ENCODE data around the gene IQCF6. TPM values are rescaled to one million over a fixed set of nuclear protein-coding genes. Genes with fewer than 3 reads are reported as not detected.

The IQCF6 gene
- polyA plus RNA-seq, 3 donors, result not detected

DNA sequence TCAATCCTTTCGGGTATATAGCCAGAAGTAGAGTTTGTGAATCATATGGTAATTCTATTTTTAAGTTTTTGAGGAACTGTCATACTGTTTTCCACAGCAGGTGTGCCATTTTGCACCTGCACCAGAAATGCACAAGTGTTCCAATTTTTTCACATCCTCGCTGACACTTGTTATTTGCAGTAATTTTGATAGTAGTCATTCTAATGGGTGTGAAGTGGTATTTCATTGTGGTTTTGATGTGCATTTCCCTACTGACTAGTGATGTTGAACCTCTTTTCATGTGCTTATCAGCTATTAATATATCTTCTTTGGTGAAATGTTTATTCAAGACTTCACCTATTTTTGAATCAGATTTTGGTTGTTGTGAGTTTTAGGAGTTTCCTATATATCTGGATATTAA, 43.1 kb downstream of the IQCF6 start:
- DNase-seq, result no peak
- H3K4me3 ChIP-seq (replicated peaks in 1 of 3; ENCODE audit: low read depth in 2 of 3, low read length in 3 of 3), result no peak overlapping the region
- no peaks in the 10 kb centered on the region for H4K20me1 ChIP-seq (ENCODE audit: insufficient read depth, low read length)
- H3K36me3 ChIP-seq (replicated peaks in 1 of 2; ENCODE audit: control insufficient read depth in 1 of 2, insufficient read depth in 2 of 2, low read length in 2 of 2), result no peaks in the 10 kb centered on the region
- H2AFZ ChIP-seq (ENCODE audit: insufficient read depth, low read depth, low read length, poor library complexity, severe bottlenecking), result no peak overlapping the region
- no peak overlapping the region for H3K27ac ChIP-seq (ENCODE audit: low read depth in 1 of 2, low read length in 2 of 2)
- H3K27me3 ChIP-seq (ENCODE audit: control insufficient read depth in 2 of 2, insufficient read depth in 2 of 2, low read length in 2 of 2), result peaks cover 0 to 3% of the 10 kb centered on the region in 2 donors
- H3K9me3 Mint-ChIP-seq, result peaks cover 0 to 6% (median 0%) of the 10 kb centered on the region in 7 donors
- no peak overlapping the region for H3K4me2 ChIP-seq (replicated peaks; ENCODE audit: extremely low read depth, low read length, poor library complexity, severe bottlenecking)
- intact Hi-C loops (cut with micrococcal nuclease), result no loop called here
- H3K4me1 ChIP-seq (ENCODE audit: control insufficient read depth in 1 of 2, insufficient read depth in 2 of 2, low read length in 2 of 2), result peaks cover 23% of the 10 kb centered on the region in 2 donors
- H3K4me3 Mint-ChIP-seq, result no peak overlapping the region
- H3K4me1 Mint-ChIP-seq, result peaks cover 26% of the 10 kb centered on the region
- no peak overlapping the region for H3K27ac Mint-ChIP-seq
- TF ChIP-seq, protein P1, sequence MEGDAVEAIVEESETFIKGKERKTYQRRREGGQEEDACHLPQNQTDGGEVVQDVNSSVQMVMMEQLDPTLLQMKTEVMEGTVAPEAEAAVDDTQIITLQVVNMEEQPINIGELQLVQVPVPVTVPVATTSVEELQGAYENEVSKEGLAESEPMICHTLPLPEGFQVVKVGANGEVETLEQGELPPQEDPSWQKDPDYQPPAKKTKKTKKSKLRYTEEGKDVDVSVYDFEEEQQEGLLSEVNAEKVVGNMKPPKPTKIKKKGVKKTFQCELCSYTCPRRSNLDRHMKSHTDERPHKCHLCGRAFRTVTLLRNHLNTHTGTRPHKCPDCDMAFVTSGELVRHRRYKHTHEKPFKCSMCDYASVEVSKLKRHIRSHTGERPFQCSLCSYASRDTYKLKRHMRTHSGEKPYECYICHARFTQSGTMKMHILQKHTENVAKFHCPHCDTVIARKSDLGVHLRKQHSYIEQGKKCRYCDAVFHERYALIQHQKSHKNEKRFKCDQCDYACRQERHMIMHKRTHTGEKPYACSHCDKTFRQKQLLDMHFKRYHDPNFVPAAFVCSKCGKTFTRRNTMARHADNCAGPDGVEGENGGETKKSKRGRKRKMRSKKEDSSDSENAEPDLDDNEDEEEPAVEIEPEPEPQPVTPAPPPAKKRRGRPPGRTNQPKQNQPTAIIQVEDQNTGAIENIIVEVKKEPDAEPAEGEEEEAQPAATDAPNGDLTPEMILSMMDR (IDR thresholded peaks at IDR 0.05), result no peak
- H3K79me2 ChIP-seq (ENCODE audit: insufficient read depth, low read length), result no peaks in the 10 kb centered on the region
- H3K9ac ChIP-seq (ENCODE audit: insufficient read depth, low read length, poor library complexity, severe bottlenecking), result no peak overlapping the region
- no peaks in the 10 kb centered on the region for H3K9me3 ChIP-seq (replicated peaks in 1 of 2; ENCODE audit: control insufficient read depth in 1 of 2, insufficient read depth in 1 of 2, low read length in 2 of 2)
- WGBS (ENCODE audit: insufficient coverage), result no CpG with 5 or more reads among the region's 2 CpGs
- no peaks in the 10 kb centered on the region for H3K36me3 Mint-ChIP-seq
- H3K27me3 Mint-ChIP-seq (ENCODE audit: low read depth in 3 of 3), result peaks cover 0 to 4% (median 0%) of the 10 kb centered on the region in 3 donors

DNA sequence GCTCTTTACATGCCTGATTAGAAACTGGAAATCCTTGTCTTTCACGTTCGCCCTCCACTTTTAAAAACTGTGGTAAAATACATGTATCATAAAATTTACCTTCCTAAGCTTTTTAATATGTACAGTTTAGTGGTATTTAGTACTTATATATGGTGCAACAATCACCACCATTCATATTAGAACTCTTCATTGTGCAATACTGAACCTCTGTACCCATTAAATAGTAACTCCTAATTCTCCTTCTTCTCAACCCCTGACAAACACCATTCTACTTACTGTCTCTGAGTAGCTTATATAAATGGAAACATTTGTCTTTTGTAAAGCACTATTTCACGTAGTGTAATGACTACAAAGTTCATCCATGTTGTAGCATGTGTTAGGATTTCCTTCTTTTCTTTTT, 44.0 kb downstream of the IQCF6 start:
- Histone ChIP-seq H4K20me1 (ENCODE audit: insufficient read depth, low read length) (no peaks in the 10 kb centered on the region), H3K27me3 (ENCODE audit: control insufficient read depth in 2 of 2, insufficient read depth in 2 of 2, low read length in 2 of 2) (peaks cover 0 to 3% of the 10 kb centered on the region in 2 donors), H3K27ac (ENCODE audit: low read depth in 1 of 2, low read length in 2 of 2) (no peak overlapping the region), H3K4me1 (ENCODE audit: control insufficient read depth in 1 of 2, insufficient read depth in 2 of 2, low read length in 2 of 2) (peaks cover 17 to 18% of the 10 kb centered on the region in 2 donors), H3K4me2 (replicated peaks; ENCODE audit: extremely low read depth, low read length, poor library complexity, severe bottlenecking) (no peak overlapping the region), H2AFZ (ENCODE audit: insufficient read depth, low read depth, low read length, poor library complexity, severe bottlenecking) (no peak overlapping the region), H3K36me3 (replicated peaks in 1 of 2; ENCODE audit: control insufficient read depth in 1 of 2, insufficient read depth in 2 of 2, low read length in 2 of 2) (no peaks in the 10 kb centered on the region), H3K9me3 (replicated peaks in 1 of 2; ENCODE audit: control insufficient read depth in 1 of 2, insufficient read depth in 1 of 2, low read length in 2 of 2) (no peaks in the 10 kb centered on the region), H3K79me2 (ENCODE audit: insufficient read depth, low read length) (no peaks in the 10 kb centered on the region), H3K9ac (ENCODE audit: insufficient read depth, low read length, poor library complexity, severe bottlenecking) (no peak overlapping the region), H3K4me3 (replicated peaks in 1 of 3; ENCODE audit: low read depth in 2 of 3, low read length in 3 of 3) (no peak overlapping the region)
- Mint-ChIP-seq H3K9me3 (peaks cover 0 to 7% (median 0%) of the 10 kb centered on the region in 7 donors), H3K4me3 (no peak overlapping the region), H3K27ac (no peak overlapping the region), H3K36me3 (no peaks in the 10 kb centered on the region), H3K27me3 (ENCODE audit: low read depth in 3 of 3) (peaks cover 0 to 4% (median 3%) of the 10 kb centered on the region in 3 donors), H3K4me1 (peaks cover 22% of the 10 kb centered on the region)
- WGBS (ENCODE audit: insufficient coverage), result no CpG with 5 or more reads among the region's 3 CpGs
- TF ChIP-seq, protein P1 (IDR thresholded peaks at IDR 0.05), result no peak
- no peak for DNase-seq
- intact Hi-C loops (cut with micrococcal nuclease), result no loop called here
